Hematopoietic multipotent progenitor cell (in vitro differentiated cells): ENCODE data around the gene CDK18. TPM values are rescaled to one million over a fixed set of nuclear protein-coding genes. Genes with fewer than 3 reads are reported as not detected.

ENCODE experiments used
- DNase-seq, 3 donors: peaks; one replicate each; pipeline ENCODE4 v3.0.0-alpha.2; 2011 to 2015; ENCODE audit warnings: low read depth in 2 of 3, low spot score in 2 of 3
- small RNA-seq: library from RNA; depleted of rRNA; stranded (forward); fragments of <200 nt; gene quantifications from one replicate; pipeline ENCODE3, GENCODE V24; 2012
- total RNA-seq: library from RNA; depleted of rRNA; stranded (reverse); fragments of >200 nt; gene quantifications from one replicate; pipeline ENCODE4 v1.2.3, GENCODE V29; 2012

Gene CDK18
- total RNA-seq, 1 donor = 8.6 TPM

- DNase-seq = no peak
These were observed 77.6 kb downstream of the CDK18 start for GRCh38 chr1:205582046-205582445.

Small RNA genes within 50 kb of the gene (small RNA-seq; reads per million reads assigned to genes)
- not detected for gene RNU2-19P

Other genes with a start within 250 kb of the CDK18 start
- gene NUAK2, start 182.9 kb upstream of the CDK18 start, total RNA-seq = 1.3 TPM
- under 0.01 TPM for gene KLHDC8A, start 147.7 kb upstream of the CDK18 start, total RNA-seq
- gene LEMD1, start 82.6 kb upstream of the CDK18 start, total RNA-seq = not detected
- gene BLACAT1, start 48.6 kb upstream of the CDK18 start, total RNA-seq = not detected
- gene ELK4, start 127.3 kb downstream of the CDK18 start, total RNA-seq = 11.6 TPM
- gene SLC45A3, start 175.8 kb downstream of the CDK18 start, total RNA-seq = 78.6 TPM
- gene NUCKS1, start 245.5 kb downstream of the CDK18 start, total RNA-seq = 35.0 TPM